ENCODE measurements around the gene NUP50. TPM values are rescaled to one million over a fixed set of nuclear protein-coding genes. Genes with fewer than 3 reads are reported as not detected.

The NUP50 gene
- total RNA-seq, 1 experiment from 2014 or later, result 134 TPM

GRCh38 chr22:45210577-45210976 lies 46.9 kb downstream of the NUP50 start:
- H3K14ac ChIP-seq (ENCODE audit: insufficient read depth, low read length), result no peak overlapping the region
- WGBS (ENCODE audit: extremely low coverage, insufficient read length, low lambda C conversion rate), result no CpG with 5 or more reads among the region's 11 CpGs

More at GRCh38 chr22:45210577-45210976, 46.9 kb downstream of the NUP50 start:
- peaks cover 3 to 22% (median 4%) of the 10 kb centered on the region in 3 experiments for H3K36me3 Mint-ChIP-seq (ENCODE audit: insufficient read depth in 1 of 3, low read depth in 3 of 3)
- no peak overlapping the region for H4K91ac ChIP-seq (ENCODE audit: insufficient read length, low read depth, low read length)
- no peaks in the 10 kb centered on the region for H4K20me1 ChIP-seq (ENCODE audit: control insufficient read depth, insufficient read depth, insufficient read length)
- no peaks in the 10 kb centered on the region; the same call in none of the 2 replicates for H3K27me3 Mint-ChIP-seq (ENCODE audit: low read depth)
- no peak overlapping the region for H3K4ac ChIP-seq (ENCODE audit: low read depth, low read length)
- H3K27ac Mint-ChIP-seq, result no peak overlapping the region; a peak in 1 of 7 replicates
- H2BK12ac ChIP-seq (ENCODE audit: insufficient read length, low read depth, low read length), result no peak overlapping the region
- no peak overlapping the region for H4K8ac ChIP-seq (replicated peaks; ENCODE audit: insufficient read length, low read depth, low read length)
- no peak overlapping the region for H3K4me2 ChIP-seq (ENCODE audit: insufficient read depth, insufficient read length, low read length)
- no peaks in the 10 kb centered on the region; the same call in 1 of the 2 replicates for H3K79me2 ChIP-seq (ENCODE audit: insufficient read depth, low read length)
- no peak overlapping the region for H4K5ac ChIP-seq (ENCODE audit: insufficient read length, low read depth, low read length)
- H3K4me3 Mint-ChIP-seq, result no peak overlapping the region
- no peaks in the 10 kb centered on the region for H3K9me3 Mint-ChIP-seq
- no peaks in the 10 kb centered on the region for H3K27me3 ChIP-seq (ENCODE audit: insufficient read depth, low read length)
- no peak overlapping the region for H3T11ph ChIP-seq (ENCODE audit: low read length)
- no peak for DNase-seq
- H3K4me1 ChIP-seq (ENCODE audit: insufficient read depth, low read length), result 0 out of 2 replicates have a peak, but pooled peaks cover 2% of the 10 kb centered on the region
- peaks cover 13 to 40% of the 10 kb centered on the region in 2 experiments for H3K4me1 Mint-ChIP-seq
- H2BK120ac ChIP-seq (ENCODE audit: low read depth, low read length, poor library complexity, severe bottlenecking), result no peak overlapping the region
- no peaks in the 10 kb centered on the region for H3K9me3 ChIP-seq (ENCODE audit: control insufficient read depth, low read depth, low read length)
- H2AFZ ChIP-seq (ENCODE audit: low read length), result no peak overlapping the region
- no peak overlapping the region for H3K18ac ChIP-seq (ENCODE audit: insufficient read length, low read depth, low read length)
- TF ChIP-seq CTCF (conservative IDR thresholded peaks at IDR 0.05), result no peak
- H3K23me2 ChIP-seq (ENCODE audit: insufficient read length, low read depth, low read length, poor library complexity, severe bottlenecking), result no peaks in the 10 kb centered on the region
- no peak overlapping the region for H3K27ac ChIP-seq (ENCODE audit: insufficient read length, low read depth, low read length)
- H2BK5ac ChIP-seq (ENCODE audit: insufficient read length, low read length), result no peak overlapping the region
- H2BK15ac ChIP-seq (ENCODE audit: low read depth, low read length), result no peak overlapping the region
- no peak overlapping the region for H3K9ac ChIP-seq (ENCODE audit: extremely low read depth, insufficient read length, low read length)
- H3K79me1 ChIP-seq (ENCODE audit: insufficient read depth, low read depth, low read length, poor library complexity, severe bottlenecking), result no peaks in the 10 kb centered on the region
- no peak overlapping the region for H2AK5ac ChIP-seq (ENCODE audit: insufficient read length, low read length)
- no peak overlapping the region for H2BK20ac ChIP-seq (ENCODE audit: low read depth, low read length, poor library complexity, severe bottlenecking)
- no peak overlapping the region for H3K56ac ChIP-seq (ENCODE audit: insufficient read length, low read depth, low read length)
- H3K23ac ChIP-seq (ENCODE audit: insufficient read length, low read depth, low read length), result no peak overlapping the region
